ENCODE measurements around the gene TSPAN5.

- TF ChIP-seq POLR2A (IDR thresholded peaks at IDR 0.05; ENCODE audit: low read depth, low read length) (no peak), SPI1 (IDR thresholded peaks at IDR 0.05; ENCODE audit: low read depth, low read length) (no peak), POU2F2 (IDR thresholded peaks at IDR 0.05; ENCODE audit: low read depth, low read length) (no peak)
Observed at GRCh38 chr4:98599617-98600205, 58.7 kb downstream of the TSPAN5 start.
